Psoas muscle (tissue), 8 donors: ENCODE data around the gene GAB2. TPM values are rescaled to one million over a fixed set of nuclear protein-coding genes. Genes with fewer than 3 reads are reported as not detected.

Experiments
- ATAC-seq, 4 donors: fragments of 200-7000 bp; cut with Tn5 transposase; one replicate each; pipeline ENCODE4 v1.9.1; 2020; ENCODE audit warnings: moderate library complexity in 3 of 4, mild to moderate bottlenecking in 2 of 4
- DNase-seq, 2 donors: peaks; one replicate each; pipeline ENCODE4 v3.0.0-alpha.2; 2020
- H3K27ac ChIP-seq: fragments of 200-600 bp; one replicate; pipeline ENCODE4 v1.8.0; 2022
- H3K27me3 ChIP-seq, 3 donors: fragments of 200-600 bp in 1 of 3; one replicate each; pipeline versions ENCODE4 v1.6.1 to v1.8.0; 2013 to 2022; ENCODE audit warnings: low read length in 2 of 3, mild to moderate bottlenecking in 2 of 3, moderate library complexity in 1 of 3; ENCODE audit not compliant: insufficient read depth in 3 of 3
- H3K36me3 ChIP-seq, 2 donors: fragments of 200-600 bp in 1 of 2; one replicate each; pipeline versions ENCODE4 v1.6.1 to v1.8.0; 2013 to 2022; ENCODE audit warnings: low read depth in 1 of 2, mild to moderate bottlenecking in 1 of 2, moderate library complexity in 1 of 2; ENCODE audit not compliant: insufficient read depth in 1 of 2
- H3K4me1 ChIP-seq: fragments of 200-600 bp; one replicate; pipeline ENCODE4 v1.8.0; 2022
- H3K4me3 ChIP-seq: fragments of 200-600 bp; one replicate; pipeline ENCODE4 v1.8.0; 2022; ENCODE audit warnings: mild to moderate bottlenecking
- H3K9me3 ChIP-seq: fragments of 200-600 bp; one replicate; pipeline ENCODE4 v1.8.0; 2022
- CTCF ChIP-seq: fragments of 200-600 bp; IDR thresholded peaks from one replicate; pipeline ENCODE4 v1.8.0; 2022; ENCODE audit warnings: antibody characterized with exemption
- WGBS, 3 donors: extraction: QIAGEN DNeasy Blood & Tissue Kit; methylation state at CpG; one replicate each; pipeline versions ENCODE4 v1.1.6 to v1.1.7; 2013; 5-methylcytosine and 5-hydroxymethylcytosine counted together
- intact Hi-C, 2 donors: fragments of 100-400 bp; cut with DNase I; formaldehyde crosslinking; loops; one replicate each; pipeline versions ENCODE4 v1.11.0 to v1.14.2; 2022
- polyA plus RNA-seq, 3 donors: library from polyadenylated mRNA; stranded (reverse); fragments of 200-250 nt; gene quantifications; one replicate each; pipeline ENCODE4 v1.2.3, GENCODE V29; 2013
- total RNA-seq, 4 donors: library from RNA; stranded (reverse); fragmentation: NEBNext Ultra II Directional in 2 of 4; extraction: Animal tissue kit (Norgen Biotek cat#: 25700) in 2 of 4; gene quantifications; one replicate each; pipeline versions ENCODE4 v1.2.1 to v1.2.4, GENCODE V29; 2021 to 2023
- donor health status: healthy with polysubstance abuse.
- donor health status: DM: no; HTN: no; CAD: no; lungs with moderate emphysema.
- donor health status: Bipolar disorder and iron deficiency.
- donor health status: healthy.
- donor health status: DM: yes; HTN: yes; CAD: no.
- donor health status: DM: no; HTN: no; CAD: no.
- donor health status: DM: no; HTN: no; CAD: no.
- donor health status: DM: yes; HTN: yes; CAD: no.

GAB2 gene
- total and polyA plus RNA-seq, 7 donors, result 2.7 to 6.3 (median 4.7) TPM

- no peak for TF ChIP-seq CTCF
- H3K27ac ChIP-seq, result no peak overlapping the region
- H3K36me3 ChIP-seq, result no peaks in the 10 kb centered on the region
- no peaks in the 10 kb centered on the region for H3K27me3 ChIP-seq
- DNase-seq (no peak), ATAC-seq (no peak)
- H3K9me3 ChIP-seq, result no peaks in the 10 kb centered on the region
- no peak overlapping the region for H3K4me3 ChIP-seq
- 95 to 100% (median 96%) methylated on average over 1 of the region's 1 CpG for WGBS, 3 donors
- H3K4me1 ChIP-seq, result no peaks in the 10 kb centered on the region
- intact Hi-C loops, result no loop called here
Measured at GRCh38 chr11:78338138-78338537, 79.5 kb downstream of the GAB2 start.

- H3K27me3 ChIP-seq, result no peaks in the 10 kb centered on the region
- H3K4me1 ChIP-seq, result no peaks in the 10 kb centered on the region
- no peak overlapping the region for H3K4me3 ChIP-seq
- no peaks in the 10 kb centered on the region for H3K36me3 ChIP-seq
- H3K27ac ChIP-seq, result no peak overlapping the region
- TF ChIP-seq CTCF, result no peak
- DNase-seq (no peak), ATAC-seq (no peak)
- intact Hi-C loops, result no loop called here
- H3K9me3 ChIP-seq, result no peaks in the 10 kb centered on the region
- WGBS, 3 donors, result 86 to 91% (median 86%) methylated on average over 2 of the region's 2 CpGs
Measured at GRCh38 chr11:78337554-78337924, 80.1 kb downstream of the GAB2 start.

- Histone ChIP-seq H3K9me3 (no peaks in the 10 kb centered on the region), H3K4me3 (no peak overlapping the region), H3K27me3 (no peaks in the 10 kb centered on the region), H3K4me1 (no peaks in the 10 kb centered on the region), H3K36me3 (no peaks in the 10 kb centered on the region), H3K27ac (no peak overlapping the region)
- no peak for ATAC-seq
- no peak for DNase-seq
- WGBS, 3 donors, result 64 to 77% (median 67%) methylated on average over 4 of the region's 4 CpGs
- intact Hi-C loops, result no loop called here
- TF ChIP-seq CTCF, result no peak
Measured at GRCh38 chr11:78336877-78337553, 80.6 kb downstream of the GAB2 start.

GRCh38 chr11:78334109-78334508, 83.5 kb downstream of the GAB2 start:
- no peaks in the 10 kb centered on the region for H3K9me3 ChIP-seq
- no peak overlapping the region for H3K27ac ChIP-seq
- ATAC-seq (no peak), DNase-seq (no peak)
- H3K4me1 ChIP-seq, result no peaks in the 10 kb centered on the region
- intact Hi-C loops, result no loop called here
- no peak overlapping the region for H3K4me3 ChIP-seq
- no peaks in the 10 kb centered on the region for H3K36me3 ChIP-seq
- no peak for TF ChIP-seq CTCF
- no peaks in the 10 kb centered on the region for H3K27me3 ChIP-seq

- Histone ChIP-seq H3K27me3 (no peaks in the 10 kb centered on the region), H3K9me3 (no peaks in the 10 kb centered on the region), H3K36me3 (no peaks in the 10 kb centered on the region), H3K27ac (no peak overlapping the region), H3K4me1 (no peaks in the 10 kb centered on the region), H3K4me3 (no peak overlapping the region)
- DNase-seq, result no peak
- ATAC-seq, result no peak
- 62 to 72% (median 71%) methylated on average over 1 of the region's 1 CpG for WGBS, 3 donors
- no peak for TF ChIP-seq CTCF
- intact Hi-C loops, result no loop called here
Measured at GRCh38 chr11:78332872-78333271, 84.7 kb downstream of the GAB2 start.
